ENCODE data around the gene HSD17B14. TPM values are rescaled to one million over a fixed set of nuclear protein-coding genes. Genes with fewer than 3 reads are reported as not detected.

Gene HSD17B14
- total RNA-seq, 2 experiments from 2014 or later, result 0.93 to 1.3 TPM

GRCh38 chr19:48799358-48800300, 36.7 kb downstream of the HSD17B14 start:
- Histone ChIP-seq H3K36me3 (ENCODE audit: insufficient read depth, low read length) (peaks cover 4% of the 10 kb centered on the region), H3K4me3 (ENCODE audit: low read length) (no peak overlapping the region), H3K27me3 (ENCODE audit: control insufficient read depth in 1 of 2, insufficient read depth in 2 of 2, low read length in 2 of 2) (no peaks in the 10 kb centered on the region), H3K27ac (ENCODE audit: low read depth in 1 of 2, low read length in 2 of 2) (no peak overlapping the region), H3K9me3 (ENCODE audit: control insufficient read depth in 1 of 2, insufficient read depth in 1 of 2, low read length in 2 of 2) (no peaks in the 10 kb centered on the region), H3K4me1 (ENCODE audit: insufficient read depth, low read length) (peaks cover 11% of the 10 kb centered on the region)
- intact Hi-C loops (cut with DNase I, micrococcal nuclease), result no loop called here
- ChIA-PET POLR2A (no interaction called here), CTCF (interaction anchor here (0.5 kb wide), 1 partner anchor 45 kb away, joined by 5 read pairs; no protein-coding TSS in a partner anchor)
- ATAC-seq (ENCODE audit: poor library complexity) (no peak), DNase-seq (no peak)
- Mint-ChIP-seq H3K27ac (no peak overlapping the region), H3K27me3 (no peaks in the 10 kb centered on the region), H3K9me3 (no peaks in the 10 kb centered on the region), H3K36me3 (ENCODE audit: low read depth) (no peaks in the 10 kb centered on the region), H3K4me3 (no peak overlapping the region), H3K4me1 (ENCODE audit: low read depth) (peaks cover 10% of the 10 kb centered on the region)
- TF ChIP-seq, protein P1, sequence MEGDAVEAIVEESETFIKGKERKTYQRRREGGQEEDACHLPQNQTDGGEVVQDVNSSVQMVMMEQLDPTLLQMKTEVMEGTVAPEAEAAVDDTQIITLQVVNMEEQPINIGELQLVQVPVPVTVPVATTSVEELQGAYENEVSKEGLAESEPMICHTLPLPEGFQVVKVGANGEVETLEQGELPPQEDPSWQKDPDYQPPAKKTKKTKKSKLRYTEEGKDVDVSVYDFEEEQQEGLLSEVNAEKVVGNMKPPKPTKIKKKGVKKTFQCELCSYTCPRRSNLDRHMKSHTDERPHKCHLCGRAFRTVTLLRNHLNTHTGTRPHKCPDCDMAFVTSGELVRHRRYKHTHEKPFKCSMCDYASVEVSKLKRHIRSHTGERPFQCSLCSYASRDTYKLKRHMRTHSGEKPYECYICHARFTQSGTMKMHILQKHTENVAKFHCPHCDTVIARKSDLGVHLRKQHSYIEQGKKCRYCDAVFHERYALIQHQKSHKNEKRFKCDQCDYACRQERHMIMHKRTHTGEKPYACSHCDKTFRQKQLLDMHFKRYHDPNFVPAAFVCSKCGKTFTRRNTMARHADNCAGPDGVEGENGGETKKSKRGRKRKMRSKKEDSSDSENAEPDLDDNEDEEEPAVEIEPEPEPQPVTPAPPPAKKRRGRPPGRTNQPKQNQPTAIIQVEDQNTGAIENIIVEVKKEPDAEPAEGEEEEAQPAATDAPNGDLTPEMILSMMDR (IDR thresholded peaks at IDR 0.05), result no peak

- intact Hi-C loops (cut with DNase I, micrococcal nuclease), result no loop called here
- TF ChIP-seq, protein P1 (IDR thresholded peaks at IDR 0.05), result no peak
- H3K9me3 Mint-ChIP-seq, result no peaks in the 10 kb centered on the region
- H3K4me1 ChIP-seq (ENCODE audit: insufficient read depth, low read length), result peaks cover 14% of the 10 kb centered on the region
- H3K36me3 Mint-ChIP-seq (ENCODE audit: low read depth), result no peaks in the 10 kb centered on the region
- H3K4me3 Mint-ChIP-seq, result no peak overlapping the region
- peaks cover 4% of the 10 kb centered on the region for H3K36me3 ChIP-seq (ENCODE audit: insufficient read depth, low read length)
- H3K27me3 ChIP-seq (ENCODE audit: control insufficient read depth in 1 of 2, insufficient read depth in 2 of 2, low read length in 2 of 2), result no peaks in the 10 kb centered on the region
- ChIA-PET CTCF (no interaction called here), POLR2A (interaction anchor here (0.5 kb wide), 1 partner anchor 57 kb away, joined by 3 read pairs; no protein-coding TSS in a partner anchor)
- no peak overlapping the region for H3K4me3 ChIP-seq (ENCODE audit: low read length)
- no peaks in the 10 kb centered on the region for H3K27me3 Mint-ChIP-seq
- ATAC-seq (ENCODE audit: poor library complexity) (no peak), DNase-seq (no peak)
- no peaks in the 10 kb centered on the region for H3K9me3 ChIP-seq (ENCODE audit: control insufficient read depth in 1 of 2, insufficient read depth in 1 of 2, low read length in 2 of 2)
- no peak overlapping the region for H3K27ac ChIP-seq (ENCODE audit: low read depth in 1 of 2, low read length in 2 of 2)
- no peak overlapping the region for H3K27ac Mint-ChIP-seq
- H3K4me1 Mint-ChIP-seq (ENCODE audit: low read depth), result peaks cover 10% of the 10 kb centered on the region
These were observed 37.4 kb downstream of the HSD17B14 start for GRCh38 chr19:48798937-48799336.

- Histone ChIP-seq H3K27me3 (ENCODE audit: control insufficient read depth in 1 of 2, insufficient read depth in 2 of 2, low read length in 2 of 2) (no peaks in the 10 kb centered on the region), H3K4me3 (ENCODE audit: low read length) (no peak overlapping the region), H3K9me3 (ENCODE audit: control insufficient read depth in 1 of 2, insufficient read depth in 1 of 2, low read length in 2 of 2) (no peaks in the 10 kb centered on the region), H3K4me1 (ENCODE audit: insufficient read depth, low read length) (peaks cover 14% of the 10 kb centered on the region), H3K27ac (ENCODE audit: low read depth in 1 of 2, low read length in 2 of 2) (no peak overlapping the region), H3K36me3 (ENCODE audit: insufficient read depth, low read length) (peaks cover 4% of the 10 kb centered on the region)
- H3K9me3 Mint-ChIP-seq, result no peaks in the 10 kb centered on the region
- DNase-seq (no peak), ATAC-seq (ENCODE audit: poor library complexity) (no peak)
- H3K27me3 Mint-ChIP-seq, result no peaks in the 10 kb centered on the region
- TF ChIP-seq, protein P1 (IDR thresholded peaks at IDR 0.05), result no peak
- no peak overlapping the region for H3K27ac Mint-ChIP-seq
- H3K4me3 Mint-ChIP-seq, result no peak overlapping the region
- ChIA-PET CTCF (no interaction called here), POLR2A (interaction anchor here (2.2 kb wide), 1 partner anchor 13 kb away, joined by 11 read pairs; the partner anchor contains the start of gene BCAT2)
- H3K4me1 Mint-ChIP-seq (ENCODE audit: low read depth), result peaks cover 10% of the 10 kb centered on the region
- no peaks in the 10 kb centered on the region for H3K36me3 Mint-ChIP-seq (ENCODE audit: low read depth)
- intact Hi-C loops (cut with DNase I, micrococcal nuclease), result no loop called here
These were observed 39.2 kb downstream of the HSD17B14 start for GRCh38 chr19:48797103-48797502.

Measured in CD4-positive, alpha-beta T cell (primary cell).